GM19438 (cell line): ENCODE results near the gene ERC2.

ENCODE experiments used
- ATAC-seq: cut with Tn5 transposase; IDR thresholded peaks from one replicate; pipeline ENCODE4 v1.9.1; 2021; ENCODE audit warnings: low read depth; ENCODE audit not compliant: unreplicated experiment

Gene ERC2

DNA sequence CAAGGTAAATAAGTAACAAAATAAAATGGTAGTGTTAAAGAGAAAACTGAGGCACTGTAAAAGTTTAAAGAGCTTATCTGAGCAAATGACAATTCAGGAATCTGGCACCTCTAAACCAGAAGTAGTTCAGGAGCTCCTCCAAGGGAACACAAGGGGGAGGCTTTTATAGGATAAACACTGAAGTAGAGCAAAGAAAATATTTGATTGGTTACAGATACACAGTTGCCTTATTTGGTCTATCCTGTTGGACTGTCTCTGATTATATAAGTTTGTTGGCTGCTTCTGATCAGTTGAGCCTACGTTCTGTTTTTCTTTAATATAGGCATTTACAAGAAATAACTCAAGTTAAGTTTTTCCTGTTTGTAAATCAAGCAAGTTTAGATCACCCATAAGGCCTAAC, 146.9 kb downstream of the ERC2 start:
- no peak for ATAC-seq

DNA sequence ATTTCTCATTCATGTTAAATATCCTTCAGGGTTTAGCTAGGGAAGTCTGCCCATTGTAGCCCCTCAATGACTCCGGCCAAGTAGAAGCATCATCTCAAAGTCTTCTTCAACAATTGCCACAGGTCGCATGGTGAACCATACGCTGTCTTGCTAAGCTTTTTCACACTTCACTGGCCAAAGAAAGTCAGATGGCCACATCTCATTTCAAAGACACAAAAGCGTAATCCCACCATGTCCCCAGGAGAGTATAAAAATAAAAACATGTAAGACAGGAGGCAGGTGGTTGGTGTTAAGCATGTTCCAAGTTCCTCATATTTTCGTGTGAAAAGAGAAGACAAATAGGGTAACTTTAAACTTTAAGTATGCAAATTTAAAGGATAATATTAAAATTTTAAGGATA, 147.4 kb downstream of the ERC2 start:
- ATAC-seq = no peak

- ATAC-seq = no peak
Measured at GRCh38 chr3:56318891-56319290, 149.4 kb downstream of the ERC2 start.

GRCh38 chr3:56316944-56317343, 151.3 kb downstream of the ERC2 start:
- ATAC-seq = no peak

- ATAC-seq = no peak
Measured at GRCh38 chr3:56314842-56315241, 153.4 kb downstream of the ERC2 start.

GRCh38 chr3:56309465-56309864, 158.8 kb downstream of the ERC2 start:
- ATAC-seq = no peak

DNA sequence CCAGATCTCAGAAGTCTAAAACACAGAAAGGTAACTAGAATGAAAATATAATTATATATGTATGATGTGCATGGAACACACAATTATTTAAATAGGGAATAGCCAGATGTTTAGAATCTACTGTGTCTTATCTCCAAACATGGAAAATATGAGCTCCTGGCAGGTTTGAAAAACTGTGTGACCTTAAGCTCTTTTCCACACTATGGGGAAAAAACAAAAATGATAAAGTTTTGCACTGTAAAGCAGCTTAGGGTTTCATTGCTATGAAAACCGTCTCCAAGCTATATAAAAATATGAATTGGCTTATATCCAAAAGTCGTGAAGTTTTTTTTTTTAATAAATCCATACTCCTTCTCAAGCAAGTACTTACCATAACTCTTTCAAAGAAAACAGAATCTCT, 159.8 kb downstream of the ERC2 start:
- no peak for ATAC-seq

DNA sequence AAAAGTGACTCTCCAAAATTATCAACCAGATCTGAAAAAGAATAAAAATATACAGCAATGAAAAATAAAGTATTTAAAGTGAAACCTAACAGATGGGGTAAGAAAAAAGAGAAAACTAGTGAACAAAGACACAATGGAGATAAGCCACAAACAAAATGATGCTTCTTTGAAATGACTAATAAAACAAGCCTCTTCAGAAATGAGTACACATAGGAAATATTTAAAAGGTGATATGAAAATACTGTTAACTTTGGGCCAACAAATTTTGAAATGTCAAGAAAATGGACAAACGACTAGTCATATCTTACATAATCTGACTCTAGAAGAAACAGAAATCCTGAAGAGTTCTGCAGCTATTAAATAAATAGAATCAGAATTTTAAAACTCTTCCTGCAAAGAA, 164.2 kb downstream of the ERC2 start:
- ATAC-seq = no peak

GRCh38 chr3:56303487-56303886, 164.8 kb downstream of the ERC2 start:
- no peak for ATAC-seq

DNA sequence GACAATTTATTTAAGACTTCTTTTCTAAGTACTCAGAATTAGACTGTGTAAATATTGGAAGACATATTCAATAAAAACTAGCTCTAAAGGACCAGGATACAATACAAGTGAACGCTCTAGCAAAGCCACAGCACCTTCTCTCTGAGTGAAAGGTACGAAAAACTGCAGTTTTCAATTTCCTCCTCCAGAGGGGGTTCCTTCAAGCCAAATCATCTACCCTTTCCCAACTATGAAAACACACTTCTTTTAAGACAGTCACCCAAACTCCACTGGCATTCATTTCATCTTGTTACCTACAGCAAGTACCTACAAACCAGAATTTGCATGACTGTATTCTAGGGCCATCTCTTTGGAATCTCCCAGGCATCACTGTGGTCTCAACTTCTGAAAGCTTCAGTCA, 165.8 kb downstream of the ERC2 start:
- ATAC-seq = no peak

GRCh38 chr3:56297281-56297840, 170.9 kb downstream of the ERC2 start:
- no peak for ATAC-seq

DNA sequence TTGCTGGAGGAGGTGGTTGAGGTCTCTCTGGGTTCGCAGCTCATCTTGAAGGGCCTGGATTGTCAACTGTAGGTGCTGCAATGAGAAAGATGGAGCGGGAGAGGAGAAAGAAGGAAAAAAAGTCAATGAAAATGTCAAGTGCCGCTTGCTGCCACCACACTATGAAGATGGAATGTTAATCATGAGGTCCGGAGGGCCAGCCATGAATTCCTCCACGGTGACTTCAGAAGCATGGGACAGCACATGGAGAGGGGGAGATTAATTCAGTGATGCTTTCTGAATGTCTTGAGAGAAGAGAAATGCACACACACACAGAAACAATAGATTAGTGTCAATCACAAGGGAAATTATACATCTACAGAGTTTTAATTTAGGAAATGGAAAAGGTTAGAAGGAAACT, 171.9 kb downstream of the ERC2 start:
- no peak for ATAC-seq

DNA sequence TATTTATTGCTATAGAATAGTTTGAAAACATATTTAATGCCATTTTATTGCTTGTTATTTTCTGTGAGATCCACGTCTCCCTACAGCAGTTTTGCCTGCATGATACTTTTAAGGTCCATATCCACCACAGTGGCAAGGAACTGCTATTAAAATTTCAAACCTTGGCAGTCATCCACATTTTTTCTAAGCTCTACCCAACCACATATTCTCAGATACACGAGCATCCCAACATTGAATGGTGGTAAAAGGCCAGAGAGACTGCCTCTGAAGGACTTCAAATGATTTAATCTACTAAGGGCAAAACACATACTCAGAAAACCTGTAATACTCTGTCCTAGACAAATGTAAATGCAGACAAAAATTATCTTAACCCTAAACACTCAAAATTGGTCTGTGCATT, 173.1 kb downstream of the ERC2 start:
- ATAC-seq = no peak

GRCh38 chr3:56294286-56294685, 174.0 kb downstream of the ERC2 start:
- no peak for ATAC-seq

- ATAC-seq = no peak
Measured at GRCh38 chr3:56291953-56292352, 176.3 kb downstream of the ERC2 start.

DNA sequence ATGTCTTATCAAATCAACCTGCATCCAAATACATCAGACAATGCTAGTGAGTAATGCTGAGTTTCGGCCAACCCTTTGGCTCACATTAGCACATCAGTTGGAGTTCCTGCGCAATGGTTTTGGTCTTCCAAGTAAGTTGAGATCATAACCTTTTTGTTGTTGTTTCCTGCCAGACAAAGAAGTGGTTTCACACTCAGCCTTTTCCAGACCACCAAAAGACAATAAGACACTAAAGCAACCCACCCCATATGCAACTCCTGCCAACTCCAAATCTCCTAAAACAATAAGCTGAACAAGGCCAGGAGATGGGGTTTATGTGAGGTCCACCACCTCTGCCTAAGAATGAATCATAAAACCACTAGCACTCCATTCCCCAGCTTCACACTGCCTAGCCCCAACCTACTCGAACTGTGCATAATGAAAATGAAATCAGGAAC, 177.0 kb downstream of the ERC2 start:
- no peak for ATAC-seq

DNA sequence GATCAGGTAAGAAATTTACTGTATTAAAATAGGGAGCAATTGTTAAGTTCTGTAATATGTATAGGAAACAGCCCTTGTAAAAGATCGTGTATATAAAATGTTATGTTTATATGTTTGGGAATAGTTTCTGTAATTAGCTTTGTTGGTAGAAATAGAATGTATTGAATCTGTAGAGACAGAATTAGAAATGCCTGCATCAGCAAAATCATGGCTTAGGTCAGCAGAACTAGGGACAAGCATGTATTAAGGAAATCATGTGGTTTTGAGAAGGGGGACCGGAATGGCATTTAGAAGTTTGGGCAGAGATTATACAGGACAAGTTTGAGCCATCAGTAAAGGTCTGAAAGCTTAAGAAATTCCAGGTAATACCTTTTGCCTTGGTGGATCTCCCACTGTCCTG, 177.9 kb downstream of the ERC2 start:
- ATAC-seq = no peak

GRCh38 chr3:56288258-56288657, 180.0 kb downstream of the ERC2 start:
- ATAC-seq = no peak

GRCh38 chr3:56282341-56282740, 185.9 kb downstream of the ERC2 start:
- ATAC-seq = no peak

- no peak for ATAC-seq
Measured at GRCh38 chr3:56277236-56277635, 191.0 kb downstream of the ERC2 start.

DNA sequence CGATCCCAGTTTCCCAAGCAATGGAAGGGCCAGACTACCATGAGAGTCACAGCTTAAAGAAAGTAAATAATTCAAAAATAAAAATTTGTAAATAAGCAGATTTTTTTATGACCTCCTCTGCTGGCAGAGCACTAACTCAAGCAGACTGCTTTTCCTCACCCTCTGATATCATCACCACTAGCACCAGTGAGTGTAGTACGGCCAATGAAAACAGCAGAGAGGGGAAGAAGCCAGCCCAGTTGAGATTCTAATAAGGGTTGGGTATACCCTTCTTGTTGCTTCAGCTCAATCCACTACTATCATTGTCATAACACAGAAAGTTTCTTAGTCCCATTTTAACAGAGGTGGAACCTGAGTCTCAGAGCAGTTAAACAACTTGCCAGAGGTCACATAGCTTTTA, 193.1 kb downstream of the ERC2 start:
- ATAC-seq = no peak

GRCh38 chr3:56269755-56270535, 198.3 kb downstream of the ERC2 start:
- no peak for ATAC-seq
